Measurements from ENCODE around the gene SHLD1.

DNA sequence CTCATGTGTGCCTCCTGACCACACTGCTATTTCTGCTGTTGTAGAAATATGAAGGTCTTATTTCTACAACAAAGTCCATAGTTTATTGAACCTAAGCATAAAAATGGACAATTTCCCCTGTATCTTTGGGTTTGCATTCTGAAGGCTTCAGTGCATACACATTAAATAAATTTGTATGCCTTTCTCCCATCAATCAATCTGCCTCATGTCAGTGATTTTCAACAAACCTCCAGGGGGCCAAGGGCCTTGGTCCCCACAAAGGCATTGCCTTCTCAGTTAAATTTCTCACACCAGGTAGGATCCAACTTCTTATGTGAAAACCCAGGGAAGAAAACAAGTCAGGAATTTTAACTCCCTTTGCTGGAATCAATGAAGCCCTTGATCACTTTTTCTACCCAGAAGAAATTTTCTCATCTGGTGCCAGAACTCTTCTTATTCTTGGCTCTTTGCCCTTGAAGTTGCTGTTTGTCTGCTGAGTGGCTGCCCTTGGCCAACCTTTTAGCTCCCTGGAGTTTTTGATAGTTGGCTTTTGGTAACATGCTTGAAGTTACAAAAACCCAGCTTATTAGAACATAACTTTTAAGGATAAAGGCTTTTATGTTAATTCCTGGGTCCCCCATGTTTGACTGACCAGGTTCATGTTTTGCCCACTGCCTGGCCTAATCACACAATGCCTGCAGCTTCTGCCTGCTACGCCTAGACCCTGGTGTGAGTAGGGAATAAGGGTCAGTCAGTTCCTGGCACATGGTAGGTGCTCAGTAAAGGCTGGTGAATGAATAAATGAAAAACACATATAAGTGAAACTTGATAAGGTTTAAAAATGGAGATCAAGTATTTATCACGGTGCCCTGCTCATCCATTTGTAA lies 37.0 kb downstream of the SHLD1 start:
- TF ChIP-seq CSRNP3 (CRISPR knock-in tag; IDR thresholded peaks at IDR 0.05) (no peak), PATZ1 (CRISPR knock-in tag; IDR thresholded peaks at IDR 0.05; ENCODE audit: borderline replicate concordance) (no peak), CREB5 (CRISPR knock-in tag; IDR thresholded peaks at IDR 0.05; ENCODE audit: low read depth) (no peak), ZNF8 (CRISPR knock-in tag; IDR thresholded peaks at IDR 0.05) (no peak), SNAI2 (CRISPR knock-in tag; IDR thresholded peaks at IDR 0.05) (no peak), PPARA (CRISPR knock-in tag; IDR thresholded peaks at IDR 0.05; ENCODE audit: borderline replicate concordance) (no peak), ZFP3 (CRISPR knock-in tag; IDR thresholded peaks at IDR 0.05) (no peak), ARNTL (CRISPR knock-in tag; IDR thresholded peaks at IDR 0.05; ENCODE audit: borderline replicate concordance, low read depth) (no peak), ESRRG (CRISPR knock-in tag; IDR thresholded peaks at IDR 0.05) (no peak)
